ENCODE results near the gene CDK13.

The CDK13 gene

GRCh38 chr7:39973801-39974200, 23.7 kb downstream of the CDK13 start:
- H3K4me1 ChIP-seq (ENCODE audit: control insufficient read depth, insufficient read depth, low read length) = peaks cover 15% of the 10 kb centered on the region
- H3K9me3 ChIP-seq (ENCODE audit: control insufficient read depth, insufficient read depth, low read depth, low read length) = no peaks in the 10 kb centered on the region
- CTCF ChIA-PET = interaction anchor here (0.7 kb wide), 1 partner anchor 79 kb away, joined by 8 read pairs; no protein-coding TSS in a partner anchor
- no peak overlapping the region for H3K4me3 ChIP-seq (ENCODE audit: low read depth, low read length)
- no peak for TF ChIP-seq AEBP2 (tag by site-specific recombination; IDR thresholded peaks at IDR 0.05; ENCODE audit: borderline replicate concordance)
- TF ChIP-seq ZFP3 (tag by site-specific recombination; IDR thresholded peaks at IDR 0.05; ENCODE audit: low read depth) = no peak
- TF ChIP-seq ZNF510 (tag by site-specific recombination; IDR thresholded peaks at IDR 0.05; ENCODE audit: insufficient replicate concordance) = no peak
- TF ChIP-seq ZNF112 (tag by site-specific recombination; IDR thresholded peaks at IDR 0.05) = no peak
- no peak for TF ChIP-seq GLI2 (tag by site-specific recombination; IDR thresholded peaks at IDR 0.05; ENCODE audit: borderline replicate concordance, low read depth)
- POLR2A ChIA-PET = no interaction called here
- H3K36me3 ChIP-seq (ENCODE audit: control insufficient read depth in 2 of 2, insufficient read depth in 1 of 2, low read length in 2 of 2) = no peaks in the 10 kb centered on the region
- no peak overlapping the region for H3K27ac ChIP-seq (ENCODE audit: extremely low read depth, low read depth, low read length)

DNA sequence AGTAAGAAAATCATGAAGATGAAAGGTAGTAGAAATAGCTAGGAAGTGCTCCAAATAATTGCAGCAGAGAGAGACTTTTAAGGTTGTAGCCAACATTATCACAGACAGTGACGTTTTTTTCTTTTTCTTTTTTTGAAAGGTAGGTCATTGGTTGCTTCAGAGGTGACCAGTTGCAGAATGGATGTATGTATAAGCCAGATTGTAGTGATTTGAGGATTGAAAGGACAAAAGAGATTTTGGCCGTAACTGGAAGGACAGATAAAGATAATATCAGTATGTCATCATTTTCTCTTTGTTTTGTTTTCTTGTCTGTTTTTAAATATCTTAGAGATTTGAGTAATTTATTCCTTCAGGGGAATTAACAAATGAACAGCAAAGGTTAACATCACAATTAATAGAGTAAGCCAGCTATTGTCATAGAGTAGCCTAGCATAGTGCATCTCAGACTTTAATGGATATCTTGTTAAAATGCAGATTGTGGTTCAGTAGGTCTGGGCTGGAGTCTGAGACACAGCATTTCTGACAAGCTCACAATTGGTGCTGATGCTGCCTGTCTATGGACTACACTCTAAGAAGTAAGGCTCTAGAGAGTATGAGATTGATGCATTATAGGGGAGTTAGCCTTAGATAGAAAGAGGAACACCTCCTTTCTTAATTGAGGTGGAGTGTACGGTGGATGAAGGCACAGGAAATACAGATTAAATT, 28.3 kb downstream of the CDK13 start:
- ChIA-PET CTCF (interaction anchor here (1.1 kb wide), 1 partner anchor 21 kb away, joined by 3 read pairs; no protein-coding TSS in a partner anchor), POLR2A (interaction anchor here (0.7 kb wide), 1 partner anchor 18 kb away, joined by 3 read pairs; no protein-coding TSS in a partner anchor)
- Histone ChIP-seq H3K36me3 (ENCODE audit: control insufficient read depth in 2 of 2, insufficient read depth in 1 of 2, low read length in 2 of 2) (no peaks in the 10 kb centered on the region), H3K27ac (ENCODE audit: extremely low read depth, low read depth, low read length) (no peak overlapping the region), H3K4me3 (ENCODE audit: low read depth, low read length) (no peak overlapping the region), H3K9me3 (ENCODE audit: control insufficient read depth, insufficient read depth, low read depth, low read length) (no peaks in the 10 kb centered on the region), H3K4me1 (ENCODE audit: control insufficient read depth, insufficient read depth, low read length) (peaks cover 20% of the 10 kb centered on the region; the same call in 1 of the 2 replicates)
- TF ChIP-seq BCL11B (tag by site-specific recombination; IDR thresholded peaks at IDR 0.05; ENCODE audit: low read depth) (no peak), ZNF202 (tag by site-specific recombination; IDR thresholded peaks at IDR 0.05; ENCODE audit: borderline replicate concordance) (no peak), ZNF16 (tag by site-specific recombination; IDR thresholded peaks at IDR 0.05; ENCODE audit: low read depth) (no peak), GLI4 (tag by site-specific recombination; IDR thresholded peaks at IDR 0.05) (no peak), ZNF248 (tag by site-specific recombination; IDR thresholded peaks at IDR 0.05) (no peak), ZNF664 (tag by site-specific recombination; IDR thresholded peaks at IDR 0.05) (no peak), ZNF571 (tag by site-specific recombination; IDR thresholded peaks at IDR 0.05) (no peak), ZBTB20 (tag by site-specific recombination; IDR thresholded peaks at IDR 0.05) (no peak), ZSCAN30 (tag by site-specific recombination; IDR thresholded peaks at IDR 0.05) (no peak), ZNF561 (tag by site-specific recombination; IDR thresholded peaks at IDR 0.05; ENCODE audit: borderline replicate concordance) (no peak), ZNF174 (tag by site-specific recombination; IDR thresholded peaks at IDR 0.05) (no peak), ZNF701 (tag by site-specific recombination; IDR thresholded peaks at IDR 0.05) (no peak)
- TF ChIP-seq, protein P1, sequence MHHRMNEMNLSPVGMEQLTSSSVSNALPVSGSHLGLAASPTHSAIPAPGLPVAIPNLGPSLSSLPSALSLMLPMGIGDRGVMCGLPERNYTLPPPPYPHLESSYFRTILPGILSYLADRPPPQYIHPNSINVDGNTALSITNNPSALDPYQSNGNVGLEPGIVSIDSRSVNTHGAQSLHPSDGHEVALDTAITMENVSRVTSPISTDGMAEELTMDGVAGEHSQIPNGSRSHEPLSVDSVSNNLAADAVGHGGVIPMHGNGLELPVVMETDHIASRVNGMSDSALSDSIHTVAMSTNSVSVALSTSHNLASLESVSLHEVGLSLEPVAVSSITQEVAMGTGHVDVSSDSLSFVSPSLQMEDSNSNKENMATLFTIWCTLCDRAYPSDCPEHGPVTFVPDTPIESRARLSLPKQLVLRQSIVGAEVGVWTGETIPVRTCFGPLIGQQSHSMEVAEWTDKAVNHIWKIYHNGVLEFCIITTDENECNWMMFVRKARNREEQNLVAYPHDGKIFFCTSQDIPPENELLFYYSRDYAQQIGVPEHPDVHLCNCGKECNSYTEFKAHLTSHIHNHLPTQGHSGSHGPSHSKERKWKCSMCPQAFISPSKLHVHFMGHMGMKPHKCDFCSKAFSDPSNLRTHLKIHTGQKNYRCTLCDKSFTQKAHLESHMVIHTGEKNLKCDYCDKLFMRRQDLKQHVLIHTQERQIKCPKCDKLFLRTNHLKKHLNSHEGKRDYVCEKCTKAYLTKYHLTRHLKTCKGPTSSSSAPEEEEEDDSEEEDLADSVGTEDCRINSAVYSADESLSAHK (tag by site-specific recombination; IDR thresholded peaks at IDR 0.05) = no peak
- TF ChIP-seq, protein P2, sequence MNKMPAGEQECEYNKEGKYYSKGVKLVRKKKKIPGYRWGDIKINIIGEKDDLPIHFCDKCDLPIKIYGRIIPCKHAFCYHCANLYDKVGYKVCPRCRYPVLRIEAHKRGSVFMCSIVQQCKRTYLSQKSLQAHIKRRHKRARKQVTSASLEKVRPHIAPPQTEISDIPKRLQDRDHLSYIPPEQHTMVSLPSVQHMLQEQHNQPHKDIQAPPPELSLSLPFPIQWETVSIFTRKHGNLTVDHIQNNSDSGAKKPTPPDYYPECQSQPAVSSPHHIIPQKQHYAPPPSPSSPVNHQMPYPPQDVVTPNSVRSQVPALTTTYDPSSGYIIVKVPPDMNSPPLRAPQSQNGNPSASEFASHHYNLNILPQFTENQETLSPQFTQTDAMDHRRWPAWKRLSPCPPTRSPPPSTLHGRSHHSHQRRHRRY (tag by site-specific recombination; IDR thresholded peaks at IDR 0.05) = no peak
- TF ChIP-seq, protein P3, sequence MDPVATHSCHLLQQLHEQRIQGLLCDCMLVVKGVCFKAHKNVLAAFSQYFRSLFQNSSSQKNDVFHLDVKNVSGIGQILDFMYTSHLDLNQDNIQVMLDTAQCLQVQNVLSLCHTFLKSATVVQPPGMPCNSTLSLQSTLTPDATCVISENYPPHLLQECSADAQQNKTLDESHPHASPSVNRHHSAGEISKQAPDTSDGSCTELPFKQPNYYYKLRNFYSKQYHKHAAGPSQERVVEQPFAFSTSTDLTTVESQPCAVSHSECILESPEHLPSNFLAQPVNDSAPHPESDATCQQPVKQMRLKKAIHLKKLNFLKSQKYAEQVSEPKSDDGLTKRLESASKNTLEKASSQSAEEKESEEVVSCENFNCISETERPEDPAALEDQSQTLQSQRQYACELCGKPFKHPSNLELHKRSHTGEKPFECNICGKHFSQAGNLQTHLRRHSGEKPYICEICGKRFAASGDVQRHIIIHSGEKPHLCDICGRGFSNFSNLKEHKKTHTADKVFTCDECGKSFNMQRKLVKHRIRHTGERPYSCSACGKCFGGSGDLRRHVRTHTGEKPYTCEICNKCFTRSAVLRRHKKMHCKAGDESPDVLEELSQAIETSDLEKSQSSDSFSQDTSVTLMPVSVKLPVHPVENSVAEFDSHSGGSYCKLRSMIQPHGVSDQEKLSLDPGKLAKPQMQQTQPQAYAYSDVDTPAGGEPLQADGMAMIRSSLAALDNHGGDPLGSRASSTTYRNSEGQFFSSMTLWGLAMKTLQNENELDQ (tag by site-specific recombination; IDR thresholded peaks at IDR 0.05; ENCODE audit: low read depth) = no peak
